ENCODE results near the gene MFN2. TPM values are rescaled to one million over a fixed set of nuclear protein-coding genes. Genes with fewer than 3 reads are reported as not detected.
A peak's percentile ranks its signal among the peaks of the same experiment; 100 is the strongest.

MFN2 gene
- total RNA-seq, 1 donor from 2014 or later, result 88.7 TPM

- Mint-ChIP-seq H3K36me3 (ENCODE audit: low read depth) (peaks cover 56% of the 10 kb centered on the region), H3K4me3 (peak overlapping the region; percentile 17), H3K4me1 (peaks cover 38% of the 10 kb centered on the region), H3K27ac (peak overlapping the region; percentile 88), H3K9me3 (no peaks in the 10 kb centered on the region), H3K27me3 (no peaks in the 10 kb centered on the region)
- DNase-seq, result no peak
- intact Hi-C loops (cut with micrococcal nuclease), result no loop called here
These were observed 31.8 kb downstream of the MFN2 start for GRCh38 chr1:12011998-12012397.

GRCh38 chr1:12012560-12013316 is 32.5 kb downstream of the MFN2 start:
- Mint-ChIP-seq H3K4me3 (peak overlapping the region; percentile 40), H3K27ac (peak overlapping the region; percentile 88), H3K36me3 (ENCODE audit: low read depth) (peaks cover 50% of the 10 kb centered on the region), H3K27me3 (no peaks in the 10 kb centered on the region), H3K9me3 (no peaks in the 10 kb centered on the region), H3K4me1 (peaks cover 36% of the 10 kb centered on the region)
- intact Hi-C loops (cut with micrococcal nuclease), result no loop called here
- no peak for DNase-seq

- H3K27me3 Mint-ChIP-seq, result peaks cover 2% of the 10 kb centered on the region
- peaks cover 39% of the 10 kb centered on the region for H3K4me1 Mint-ChIP-seq
- intact Hi-C loops (cut with micrococcal nuclease), result no loop called here
- peak overlapping the region; percentile 88 for H3K27ac Mint-ChIP-seq
- peaks cover 43% of the 10 kb centered on the region for H3K36me3 Mint-ChIP-seq (ENCODE audit: low read depth)
- H3K9me3 Mint-ChIP-seq, result no peaks in the 10 kb centered on the region
- peak; percentile 68 for DNase-seq
- H3K4me3 Mint-ChIP-seq, result peak overlapping the region; percentile 31
These were observed 34.1 kb downstream of the MFN2 start for GRCh38 chr1:12014141-12014991.

- intact Hi-C loops (cut with micrococcal nuclease), result no loop called here
- Mint-ChIP-seq H3K9me3 (no peaks in the 10 kb centered on the region), H3K27ac (peak overlapping the region; percentile 88), H3K4me3 (no peak overlapping the region), H3K36me3 (ENCODE audit: low read depth) (peaks cover 37% of the 10 kb centered on the region), H3K4me1 (peaks cover 39% of the 10 kb centered on the region), H3K27me3 (peaks cover 2% of the 10 kb centered on the region)
- no peak for DNase-seq
These were observed 34.8 kb downstream of the MFN2 start for GRCh38 chr1:12015001-12015491.

GRCh38 chr1:12015499-12015898 is 35.3 kb downstream of the MFN2 start:
- DNase-seq, result no peak
- no peak overlapping the region for H3K27ac Mint-ChIP-seq
- H3K27me3 Mint-ChIP-seq, result peaks cover 2% of the 10 kb centered on the region
- peaks cover 43% of the 10 kb centered on the region for H3K4me1 Mint-ChIP-seq
- H3K36me3 Mint-ChIP-seq (ENCODE audit: low read depth), result peaks cover 37% of the 10 kb centered on the region
- H3K9me3 Mint-ChIP-seq, result no peaks in the 10 kb centered on the region
- H3K4me3 Mint-ChIP-seq, result no peak overlapping the region
- intact Hi-C loops (cut with micrococcal nuclease), result no loop called here

GRCh38 chr1:12016182-12016581 is 35.9 kb downstream of the MFN2 start:
- H3K27me3 Mint-ChIP-seq, result peaks cover 2% of the 10 kb centered on the region
- H3K4me3 Mint-ChIP-seq, result no peak overlapping the region
- H3K9me3 Mint-ChIP-seq, result no peaks in the 10 kb centered on the region
- H3K27ac Mint-ChIP-seq, result peak overlapping the region; percentile 74
- intact Hi-C loops (cut with micrococcal nuclease), result no loop called here
- DNase-seq, result no peak
- H3K4me1 Mint-ChIP-seq, result peaks cover 43% of the 10 kb centered on the region
- H3K36me3 Mint-ChIP-seq (ENCODE audit: low read depth), result peaks cover 32% of the 10 kb centered on the region

GRCh38 chr1:12019858-12020509 is 39.7 kb downstream of the MFN2 start:
- Mint-ChIP-seq H3K9me3 (no peaks in the 10 kb centered on the region), H3K27me3 (peaks cover 2% of the 10 kb centered on the region), H3K4me1 (peaks cover 16% of the 10 kb centered on the region), H3K36me3 (ENCODE audit: low read depth) (peaks cover 36% of the 10 kb centered on the region), H3K4me3 (peak overlapping the region; percentile 91), H3K27ac (peak overlapping the region; percentile 72)
- DNase-seq, result no peak
- intact Hi-C loops (cut with micrococcal nuclease), result loop anchor here (1.0 to 2.0 kb wide), 4 partner anchors 27 to 111 kb away; partner anchors contain the start of gene MFN2

- DNase-seq, result no peak
- intact Hi-C loops (cut with micrococcal nuclease), result no loop called here
- Mint-ChIP-seq H3K9me3 (no peaks in the 10 kb centered on the region), H3K27ac (no peak overlapping the region), H3K27me3 (peaks cover 2% of the 10 kb centered on the region), H3K4me3 (peak overlapping the region; percentile 30), H3K4me1 (peaks cover 14% of the 10 kb centered on the region), H3K36me3 (ENCODE audit: low read depth) (peaks cover 46% of the 10 kb centered on the region)
These were observed 41.4 kb downstream of the MFN2 start for GRCh38 chr1:12021616-12022015.

- Mint-ChIP-seq H3K4me3 (peak overlapping the region; percentile 30), H3K4me1 (peaks cover 14% of the 10 kb centered on the region), H3K9me3 (no peaks in the 10 kb centered on the region), H3K27ac (no peak overlapping the region), H3K27me3 (peaks cover 2% of the 10 kb centered on the region), H3K36me3 (ENCODE audit: low read depth) (peaks cover 48% of the 10 kb centered on the region)
- DNase-seq, result no peak
- intact Hi-C loops (cut with micrococcal nuclease), result no loop called here
These were observed 41.8 kb downstream of the MFN2 start for GRCh38 chr1:12022036-12022435.

GRCh38 chr1:12026586-12026985 is 46.3 kb downstream of the MFN2 start:
- H3K4me3 Mint-ChIP-seq, result peak overlapping the region; percentile 34
- H3K36me3 Mint-ChIP-seq (ENCODE audit: low read depth), result peaks cover 56% of the 10 kb centered on the region
- H3K27me3 Mint-ChIP-seq, result no peaks in the 10 kb centered on the region
- intact Hi-C loops (cut with micrococcal nuclease), result no loop called here
- peak overlapping the region; percentile 71 for H3K27ac Mint-ChIP-seq
- H3K9me3 Mint-ChIP-seq, result no peaks in the 10 kb centered on the region
- DNase-seq, result no peak
- peaks cover 8% of the 10 kb centered on the region for H3K4me1 Mint-ChIP-seq

GRCh38 chr1:12028248-12028647 is 48.0 kb downstream of the MFN2 start:
- intact Hi-C loops (cut with micrococcal nuclease), result no loop called here
- Mint-ChIP-seq H3K27ac (no peak overlapping the region), H3K9me3 (no peaks in the 10 kb centered on the region), H3K4me1 (peaks cover 8% of the 10 kb centered on the region), H3K36me3 (ENCODE audit: low read depth) (peaks cover 53% of the 10 kb centered on the region), H3K4me3 (no peak overlapping the region), H3K27me3 (no peaks in the 10 kb centered on the region)
- no peak for DNase-seq

GRCh38 chr1:12028957-12029511 is 48.8 kb downstream of the MFN2 start:
- Mint-ChIP-seq H3K27me3 (no peaks in the 10 kb centered on the region), H3K27ac (no peak overlapping the region), H3K4me3 (no peak overlapping the region), H3K36me3 (ENCODE audit: low read depth) (peaks cover 47% of the 10 kb centered on the region), H3K9me3 (no peaks in the 10 kb centered on the region), H3K4me1 (peaks cover 6% of the 10 kb centered on the region)
- intact Hi-C loops (cut with micrococcal nuclease), result no loop called here
- no peak for DNase-seq

GRCh38 chr1:12029720-12030339 is 49.6 kb downstream of the MFN2 start:
- intact Hi-C loops (cut with micrococcal nuclease), result no loop called here
- H3K4me1 Mint-ChIP-seq, result peaks cover 4% of the 10 kb centered on the region
- no peaks in the 10 kb centered on the region for H3K9me3 Mint-ChIP-seq
- H3K4me3 Mint-ChIP-seq, result no peak overlapping the region
- no peak overlapping the region for H3K27ac Mint-ChIP-seq
- H3K36me3 Mint-ChIP-seq (ENCODE audit: low read depth), result peaks cover 39% of the 10 kb centered on the region
- H3K27me3 Mint-ChIP-seq, result no peaks in the 10 kb centered on the region
- no peak for DNase-seq
